ENCODE results near the gene ELOB.

The ELOB gene

DNA sequence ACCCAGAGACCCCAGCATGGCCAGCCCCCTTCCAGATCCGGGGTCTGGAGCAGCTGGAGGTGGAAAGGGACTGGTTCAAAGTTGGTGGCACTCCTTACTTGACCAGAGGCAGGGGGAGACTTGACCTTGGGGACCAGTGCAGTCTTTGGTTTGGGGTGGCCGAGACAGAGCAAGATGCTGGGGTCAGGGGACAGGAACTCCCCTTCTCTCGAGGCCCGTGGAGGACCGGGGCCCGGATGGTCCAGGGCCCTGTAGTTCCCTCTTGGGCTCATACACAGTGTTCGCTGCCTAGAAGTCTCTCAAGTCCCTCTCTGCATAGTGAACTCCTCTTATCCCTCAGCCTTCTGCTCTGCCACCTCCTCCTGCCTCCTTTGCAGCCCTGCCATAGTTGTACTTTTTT, 10.9 kb upstream of the ELOB start:
- H3K27ac ChIP-seq: no peak overlapping the region
- TF ChIP-seq CTCF (IDR thresholded peaks at IDR 0.05): no peak
- H3K4me3 ChIP-seq: no peak overlapping the region
- no peak for DNase-seq (ENCODE audit: low spot score)

DNA sequence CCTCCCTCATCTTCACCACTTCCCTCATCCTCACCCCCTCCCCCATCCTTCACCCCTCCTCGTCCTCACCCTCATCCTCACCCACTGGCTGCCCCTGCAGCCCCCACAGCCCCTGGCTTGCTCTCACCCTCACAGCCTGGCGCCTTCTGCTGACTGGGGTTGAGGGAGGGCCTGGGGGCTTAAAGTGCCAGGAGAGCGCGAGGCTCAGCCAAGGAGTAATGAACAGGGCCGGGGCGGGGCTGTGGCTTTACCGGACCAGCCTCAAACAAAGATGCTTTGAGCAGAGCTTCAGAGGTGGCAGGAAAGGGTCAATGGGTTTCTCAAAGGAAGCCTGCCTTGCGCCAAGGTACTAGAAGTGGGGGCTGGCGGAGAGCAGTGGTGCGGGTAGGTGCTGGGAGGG, 10.3 kb upstream of the ELOB start, which contains the start of gene PRSS33:
Gene PRSS33, minus strand, starts transcription at position 155 of the 400 bp plus-strand sequence. CDS start 1,013 bp downstream, outside the sequence.
- DNase-seq (ENCODE audit: low spot score): no peak
- no peak within 1 kb of the TSS for H3K27ac ChIP-seq
- TF ChIP-seq CTCF (IDR thresholded peaks at IDR 0.05): no peak
- no peak within 1 kb of the TSS for H3K4me3 ChIP-seq

DNA sequence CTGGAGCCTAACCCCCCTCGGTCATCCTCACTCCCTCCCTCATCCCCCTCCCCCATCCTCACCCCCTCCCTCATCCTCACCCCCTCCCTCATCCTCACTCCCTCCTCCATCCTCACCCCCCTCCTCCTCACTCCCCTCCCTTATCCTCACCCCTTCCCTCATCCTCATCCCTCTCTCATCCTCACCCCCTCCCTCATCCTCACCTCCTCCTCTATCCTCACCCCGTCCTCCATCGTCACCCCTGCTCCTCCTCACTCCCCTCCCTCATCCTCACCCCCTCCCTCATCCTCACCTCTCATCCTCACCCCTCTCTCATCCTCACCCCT, 9.7 kb upstream of the ELOB start:
- Histone ChIP-seq H3K4me3 (no peak overlapping the region), H3K27ac (no peak overlapping the region)
- no peak for DNase-seq (ENCODE audit: low spot score)
- TF ChIP-seq CTCF (IDR thresholded peaks at IDR 0.05): no peak

DNA sequence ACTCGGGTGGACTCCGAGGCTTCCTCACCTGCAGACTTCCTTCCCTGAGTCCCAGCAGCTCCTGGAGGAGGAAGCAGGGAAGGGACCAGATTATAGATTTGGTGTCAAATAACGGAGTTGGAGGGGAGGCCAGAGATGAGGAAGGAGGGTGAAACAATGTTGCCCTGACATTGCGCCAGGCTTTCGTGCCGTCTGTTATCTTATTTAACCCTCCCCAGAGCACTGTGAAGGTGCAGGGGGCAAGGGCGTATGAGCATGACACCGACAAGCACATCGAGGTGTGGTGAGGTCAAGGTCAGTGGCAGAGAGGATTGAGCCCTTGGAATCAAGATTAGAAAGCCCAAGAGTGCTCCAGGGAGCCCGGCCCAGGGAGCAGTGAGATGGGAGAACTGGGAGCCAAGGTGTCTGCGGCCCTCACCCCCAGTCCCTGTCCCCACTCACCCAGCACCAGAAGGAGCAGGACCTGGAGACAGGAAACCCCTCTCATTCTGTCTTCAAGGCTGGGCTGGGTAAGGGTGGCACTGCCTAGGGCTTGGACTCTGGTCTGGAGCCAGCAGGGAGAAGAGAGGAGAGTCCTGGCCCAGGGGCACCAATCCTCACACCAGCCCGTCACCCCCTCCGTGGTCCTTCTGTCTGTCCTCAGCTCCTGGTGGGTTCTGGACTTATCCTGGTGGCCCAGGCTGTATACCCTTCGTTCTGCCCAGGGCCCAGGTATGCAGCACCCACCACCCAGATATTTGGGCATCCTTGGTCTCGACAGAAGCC, 9.2 kb upstream of the ELOB start:
- no peak for TF ChIP-seq CTCF (IDR thresholded peaks at IDR 0.05)
- DNase-seq (ENCODE audit: low spot score): no peak

GRCh38 chr16:2785101-2785991, 8.3 kb upstream of the ELOB start:
- peak; percentile 59 for DNase-seq (ENCODE audit: low spot score)
- Histone ChIP-seq H3K4me3 (peak overlapping the region; percentile 66), H3K27ac (no peak overlapping the region)
- TF ChIP-seq CTCF (IDR thresholded peaks at IDR 0.05): no peak

More for the DNA sequence above, 9.2 kb upstream of the ELOB start:
- no peak overlapping the region for H3K4me3 ChIP-seq
- no peak overlapping the region for H3K27ac ChIP-seq

GRCh38 chr16:2784358-2785100, 7.4 kb upstream of the ELOB start:
- Histone ChIP-seq H3K27ac (no peak overlapping the region), H3K4me3 (peak overlapping the region; percentile 66)
- DNase-seq (ENCODE audit: low spot score): peak; percentile 62
- no peak for TF ChIP-seq CTCF (IDR thresholded peaks at IDR 0.05)

Measured in coronary artery (tissue), 2 donors.